Breast epithelium (tissue), 4 donors: ENCODE data around the gene WDR93. TPM values are rescaled to one million over a fixed set of nuclear protein-coding genes. Genes with fewer than 3 reads are reported as not detected.

ENCODE experiments used
- DNase-seq, 2 donors: peaks; one replicate each; pipeline ENCODE4 v3.0.0-alpha.2; 2019; ENCODE audit warnings: low spot score in 2 of 2
- H3K27ac ChIP-seq, 2 donors: fragments of 200-600 bp; sonication (generic) in 1 of 2; one replicate each; pipeline ENCODE4 v1.5.1; 2016 to 2019; ENCODE audit warnings: mild to moderate bottlenecking in 1 of 2
- H3K27me3 ChIP-seq, 2 donors: fragments of 200-600 bp; sonication (generic) in 1 of 2; one replicate each; pipeline versions ENCODE4 v1.5.1 to v1.6.0; 2017 to 2019; ENCODE audit warnings: control low read depth in 1 of 2, mild to moderate bottlenecking in 1 of 2
- H3K36me3 ChIP-seq: fragments of 200-600 bp; one replicate; pipeline ENCODE4 v1.5.1; 2019
- H3K4me1 ChIP-seq, 2 donors: fragments of 200-600 bp; sonication (generic); one replicate each; pipeline ENCODE4 v1.5.1; 2016 to 2019; ENCODE audit warnings: control low read depth in 1 of 2
- H3K4me3 ChIP-seq, 3 donors: fragments of 200-600 bp; sonication (generic); 1 replicate in 2 of 3; 2 replicates in 1 of 3; pipeline ENCODE4 v1.5.1; 2016 to 2019; ENCODE audit warnings: mild to moderate bottlenecking in 3 of 3, moderate library complexity in 2 of 3
- H3K9me3 ChIP-seq, 2 donors: fragments of 200-600 bp; sonication (generic) in 1 of 2; one replicate each; pipeline ENCODE4 v1.5.1; 2016 to 2019; ENCODE audit warnings: control low read depth in 1 of 2
- POLR2A ChIP-seq: fragments of 450-650 bp; IDR thresholded peaks from one replicate; pipeline ENCODE4 v1.6.1; 2016; ENCODE audit warnings: antibody characterized with exemption, mild to moderate bottlenecking, moderate library complexity
- POLR2AphosphoS5 ChIP-seq, 3 donors: sonication (generic); formaldehyde crosslinking; IDR thresholded peaks; one replicate each; pipeline ENCODE4 v1.6.1; 2017; ENCODE audit warnings: antibody characterized with exemption in 3 of 3
- intact Hi-C: fragments of 100-400 bp; cut with DNase I; formaldehyde crosslinking; loops from one replicate; pipeline ENCODE4 v1.15.1; 2023; ENCODE audit warnings: low total_unique reads
- total RNA-seq, 3 donors: library from RNA; depleted of rRNA; stranded (reverse); fragments of >200 nt; gene quantifications; one replicate each; pipeline ENCODE4 v1.1.0, GENCODE V29; 2016
- TF ChIP-seq, protein P1 (sequence below), 3 donors: fragments of 450-650 bp; IDR thresholded peaks; one replicate each; pipeline ENCODE4 v1.5.1; 2016 to 2017; ENCODE audit warnings: antibody characterized with exemption in 3 of 3, mild to moderate bottlenecking in 3 of 3, moderate library complexity in 3 of 3

WDR93 gene
- total RNA-seq, 3 donors from 2014 or later = 0.80 to 1.0 (median 0.98) TPM

DNA sequence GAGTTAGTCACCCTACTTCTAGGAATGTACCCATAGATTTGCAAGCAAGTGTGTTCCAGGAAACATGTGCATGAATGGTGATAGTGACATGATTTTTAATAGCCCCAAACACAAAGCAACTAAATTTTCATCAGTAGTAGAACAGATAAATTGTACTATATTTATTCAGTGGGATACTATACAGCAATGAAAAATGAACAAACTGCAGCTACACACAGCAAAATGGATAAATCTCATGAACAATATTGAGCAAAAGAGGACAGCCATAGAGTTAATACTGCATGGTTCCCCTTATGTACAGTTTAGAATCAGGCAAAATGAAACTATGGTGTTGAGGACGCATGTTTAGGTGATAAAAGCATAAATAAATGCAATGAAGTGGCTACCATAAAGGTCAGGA, 34.5 kb downstream of the WDR93 start:
- Histone ChIP-seq H3K36me3 (no peaks in the 10 kb centered on the region), H3K4me1 (no peaks in the 10 kb centered on the region), H3K27ac (no peak overlapping the region), H3K9me3 (no peaks in the 10 kb centered on the region), H3K27me3 (no peaks in the 10 kb centered on the region), H3K4me3 (no peak overlapping the region)
- no peak for DNase-seq
- intact Hi-C loops = no loop called here
- no peak for TF ChIP-seq POLR2A
- TF ChIP-seq, protein P1, sequence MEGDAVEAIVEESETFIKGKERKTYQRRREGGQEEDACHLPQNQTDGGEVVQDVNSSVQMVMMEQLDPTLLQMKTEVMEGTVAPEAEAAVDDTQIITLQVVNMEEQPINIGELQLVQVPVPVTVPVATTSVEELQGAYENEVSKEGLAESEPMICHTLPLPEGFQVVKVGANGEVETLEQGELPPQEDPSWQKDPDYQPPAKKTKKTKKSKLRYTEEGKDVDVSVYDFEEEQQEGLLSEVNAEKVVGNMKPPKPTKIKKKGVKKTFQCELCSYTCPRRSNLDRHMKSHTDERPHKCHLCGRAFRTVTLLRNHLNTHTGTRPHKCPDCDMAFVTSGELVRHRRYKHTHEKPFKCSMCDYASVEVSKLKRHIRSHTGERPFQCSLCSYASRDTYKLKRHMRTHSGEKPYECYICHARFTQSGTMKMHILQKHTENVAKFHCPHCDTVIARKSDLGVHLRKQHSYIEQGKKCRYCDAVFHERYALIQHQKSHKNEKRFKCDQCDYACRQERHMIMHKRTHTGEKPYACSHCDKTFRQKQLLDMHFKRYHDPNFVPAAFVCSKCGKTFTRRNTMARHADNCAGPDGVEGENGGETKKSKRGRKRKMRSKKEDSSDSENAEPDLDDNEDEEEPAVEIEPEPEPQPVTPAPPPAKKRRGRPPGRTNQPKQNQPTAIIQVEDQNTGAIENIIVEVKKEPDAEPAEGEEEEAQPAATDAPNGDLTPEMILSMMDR (IDR thresholded peaks at IDR 0.05) = no peak
- TF ChIP-seq POLR2AphosphoS5 (IDR thresholded peaks at IDR 0.05) = no peak

DNA sequence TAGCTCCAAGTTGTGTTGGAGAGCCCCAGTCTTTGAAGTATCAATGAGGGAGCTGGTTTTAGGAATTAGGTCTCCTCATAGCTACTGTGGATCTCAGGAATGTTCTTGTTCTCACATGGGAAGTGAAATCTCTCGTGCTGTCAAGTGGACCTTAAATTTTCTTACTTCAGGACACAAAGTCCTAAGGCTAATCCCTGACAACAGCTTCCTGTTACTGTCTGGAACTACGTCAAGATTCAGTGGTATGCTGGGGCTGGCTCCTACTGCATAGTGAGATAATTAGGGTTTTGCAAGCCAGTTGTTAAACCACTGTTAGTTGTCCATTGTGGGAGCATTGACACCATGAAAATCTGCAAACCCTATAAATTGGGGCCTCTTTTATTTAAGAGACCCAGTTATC, 37.6 kb downstream of the WDR93 start:
- H3K4me1 ChIP-seq = no peaks in the 10 kb centered on the region
- no peaks in the 10 kb centered on the region for H3K9me3 ChIP-seq
- intact Hi-C loops = no loop called here
- no peak for DNase-seq
- TF ChIP-seq POLR2AphosphoS5 (IDR thresholded peaks at IDR 0.05) (no peak), POLR2A (no peak)
- TF ChIP-seq, protein P1 (IDR thresholded peaks at IDR 0.05) = no peak
- no peaks in the 10 kb centered on the region for H3K36me3 ChIP-seq
- no peaks in the 10 kb centered on the region for H3K27me3 ChIP-seq
- no peak overlapping the region for H3K4me3 ChIP-seq
- peak overlapping the region in 1 of 2 donors; percentile 2 for H3K27ac ChIP-seq

DNA sequence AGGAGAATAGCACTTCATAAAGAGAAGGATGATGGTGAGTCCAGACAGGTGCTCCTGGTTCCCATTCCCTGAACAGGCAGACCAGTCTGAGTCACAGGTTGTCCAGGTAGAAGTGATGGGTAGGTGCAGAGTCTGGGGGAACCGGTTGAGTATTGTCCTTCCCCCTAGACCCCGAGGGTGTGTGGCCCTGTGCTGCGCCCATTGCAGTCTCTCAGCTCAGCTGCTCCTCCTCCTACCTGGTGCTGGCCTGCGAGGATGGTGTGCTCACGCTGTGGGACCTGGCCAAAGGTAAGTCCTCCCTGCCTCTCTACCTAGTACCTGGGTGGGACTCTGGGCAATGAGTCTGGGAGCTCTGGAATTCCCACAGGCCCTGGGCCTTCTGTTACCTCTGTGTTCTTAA, 40.7 kb downstream of the WDR93 start:
- Histone ChIP-seq H3K4me1 (no peaks in the 10 kb centered on the region), H3K27me3 (no peaks in the 10 kb centered on the region), H3K36me3 (no peaks in the 10 kb centered on the region), H3K27ac (no peak overlapping the region), H3K9me3 (no peaks in the 10 kb centered on the region), H3K4me3 (no peak overlapping the region)
- intact Hi-C loops = no loop called here
- DNase-seq = no peak
- TF ChIP-seq POLR2A (no peak), POLR2AphosphoS5 (IDR thresholded peaks at IDR 0.05) (no peak)
- TF ChIP-seq, protein P1 (IDR thresholded peaks at IDR 0.05) = no peak

DNA sequence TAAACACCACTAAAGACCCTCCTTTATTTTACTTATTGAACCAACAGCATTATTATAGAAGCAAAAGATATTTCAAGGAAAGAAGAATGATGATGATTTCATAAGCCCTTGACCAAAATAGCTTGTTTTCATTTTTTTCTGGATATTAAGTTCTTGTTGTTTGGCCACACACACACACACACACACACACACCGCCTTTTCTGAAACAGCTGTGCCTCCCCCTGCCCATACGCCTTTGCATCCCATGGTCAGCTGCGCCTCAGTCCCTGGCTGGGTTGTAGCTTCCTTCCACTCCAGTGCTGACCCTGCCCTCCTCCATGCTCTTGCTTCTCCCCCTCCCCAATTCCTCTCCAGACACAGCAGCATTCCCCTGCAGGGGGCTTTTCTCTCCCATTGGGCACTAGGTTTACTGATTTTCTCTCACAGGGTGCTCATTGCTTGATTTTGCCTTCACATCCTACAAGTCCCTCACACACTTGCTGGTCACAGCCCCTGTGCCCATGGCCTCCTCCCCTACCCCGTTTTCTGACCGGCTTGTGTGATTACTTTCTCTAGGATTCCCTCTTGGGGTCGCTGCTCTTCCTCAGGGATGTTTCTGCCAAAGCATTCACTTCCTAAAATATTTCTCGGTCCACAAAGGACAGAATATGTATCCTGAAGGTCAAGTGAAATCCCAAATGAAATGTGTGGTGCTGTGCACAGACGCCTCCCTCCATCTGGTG, 42.0 kb downstream of the WDR93 start:
- Histone ChIP-seq H3K9me3 (no peaks in the 10 kb centered on the region), H3K4me3 (no peak overlapping the region), H3K36me3 (no peaks in the 10 kb centered on the region), H3K27ac (no peak overlapping the region), H3K27me3 (no peaks in the 10 kb centered on the region), H3K4me1 (no peaks in the 10 kb centered on the region)
- DNase-seq = no peak
- no peak for TF ChIP-seq POLR2A
- TF ChIP-seq POLR2AphosphoS5 (IDR thresholded peaks at IDR 0.05) = no peak
- TF ChIP-seq, protein P1 (IDR thresholded peaks at IDR 0.05) = no peak
- intact Hi-C loops = no loop called here

DNA sequence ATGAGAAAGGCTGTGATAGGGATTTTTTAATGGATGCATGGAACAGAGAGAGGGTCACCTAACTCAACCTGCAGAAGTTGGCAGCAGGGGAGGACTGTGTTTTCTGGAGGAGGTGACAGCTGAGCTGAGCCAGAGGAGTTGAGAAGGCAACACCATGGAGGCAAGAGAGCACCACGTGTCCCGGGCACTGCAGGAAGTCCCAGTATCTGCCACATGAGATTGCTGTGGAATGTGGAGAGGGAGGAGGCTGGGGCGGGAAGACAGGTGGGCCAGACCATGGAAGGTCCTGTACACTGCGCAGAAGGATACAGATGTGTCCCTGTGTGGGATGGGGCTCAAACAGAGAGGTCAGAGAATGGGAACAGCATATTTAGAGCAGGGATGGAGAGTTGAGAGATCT, 45.2 kb downstream of the WDR93 start:
- no peaks in the 10 kb centered on the region for H3K27me3 ChIP-seq
- DNase-seq = no peak
- H3K36me3 ChIP-seq = no peaks in the 10 kb centered on the region
- intact Hi-C loops = no loop called here
- H3K27ac ChIP-seq = no peak overlapping the region
- H3K9me3 ChIP-seq = no peaks in the 10 kb centered on the region
- H3K4me1 ChIP-seq = no peaks in the 10 kb centered on the region
- TF ChIP-seq POLR2AphosphoS5 (IDR thresholded peaks at IDR 0.05) = no peak
- no peak for TF ChIP-seq POLR2A
- TF ChIP-seq, protein P1 (IDR thresholded peaks at IDR 0.05) = no peak
- H3K4me3 ChIP-seq = no peak overlapping the region
